ENCODE measurements around the gene B4GALNT4. TPM values are rescaled to one million over a fixed set of nuclear protein-coding genes. Genes with fewer than 3 reads are reported as not detected.
A peak's percentile ranks its signal among the peaks of the same experiment; 100 is the strongest.
"Not testable (repeated sequence)": the region's sequence is repeated elsewhere in the genome, so short reads cannot be mapped to it uniquely, and the experiment has no call there.

The B4GALNT4 gene
- polyA plus RNA-seq: 24.0 TPM
- long read RNA-seq, donor 1, partial matches to known transcripts: 0 of 1 reads
- long read RNA-seq, donor 1, other reads (novel, unspliced or antisense): 0 of 1 reads
- long read RNA-seq, donor 2, partial matches to known transcripts: 0 of 3 reads
- long read RNA-seq, donor 2, other reads (novel, unspliced or antisense): 0 of 3 reads
- long read RNA-seq, donor 3: 0 reads
- long read RNA-seq, donor 4: 0 reads
- long read RNA-seq, donor 5, partial matches to known transcripts: 0 of 1 reads
- long read RNA-seq, donor 5, other reads (novel, unspliced or antisense): 0 of 1 reads
- long read RNA-seq, donor 6, partial matches to known transcripts: 0 of 2 reads
- long read RNA-seq, donor 6, other reads (novel, unspliced or antisense): 0 of 2 reads
- long read RNA-seq, donor 7, partial matches to known transcripts: 0 of 1 reads
- long read RNA-seq, donor 7, other reads (novel, unspliced or antisense): 0 of 1 reads
- long read RNA-seq, donor 8: 0 reads
- long read RNA-seq, donor 9, partial matches to known transcripts: 0 of 1 reads
- long read RNA-seq, donor 9, other reads (novel, unspliced or antisense): 0 of 1 reads
- long read RNA-seq, donor 10: 0 reads
- long read RNA-seq, donor 11, partial matches to known transcripts: 0 of 1 reads
- long read RNA-seq, donor 11, other reads (novel, unspliced or antisense): 0 of 1 reads

- no CpG with 5 or more reads among the region's 118 CpGs for WGBS (ENCODE audit: insufficient coverage, low lambda C conversion rate)
- DNase-seq: no peak
- Histone ChIP-seq H3K4me1 (ENCODE audit: control insufficient read depth, insufficient read depth, low read length) (peaks cover 7% of the 10 kb centered on the region), H3K27ac (ENCODE audit: low read length) (no peak within 1 kb of the TSS), H3K36me3 (ENCODE audit: control insufficient read depth, insufficient read depth, low read length) (no peaks in the 10 kb centered on the region), H3K4me3 (ENCODE audit: low read length) (peak within 1 kb of the TSS; percentile 27), H3K9me3 (ENCODE audit: control insufficient read depth, low read depth, low read length) (peaks cover 4% of the 10 kb centered on the region), H3K27me3 (ENCODE audit: control insufficient read depth, insufficient read depth, low read length) (peaks cover 34% of the 10 kb centered on the region)
Observed at GRCh38 chr11:369336-370018, at the start of gene B4GALNT4. B4GALNT4 (plus strand) TSS chr11:369499; CDS start chr11:369804, 305 bp downstream.

GRCh38 chr11:319888-320273, 49.4 kb upstream of the B4GALNT4 start:
- Histone ChIP-seq H3K4me1 (ENCODE audit: control insufficient read depth, insufficient read depth, low read length) (peaks cover 39% of the 10 kb centered on the region), H3K27ac (ENCODE audit: low read length) (peak overlapping the region; percentile 87), H3K4me3 (ENCODE audit: low read length) (peak overlapping the region; percentile 75), H3K27me3 (ENCODE audit: control insufficient read depth, insufficient read depth, low read length) (peaks cover 12% of the 10 kb centered on the region)
- no CpG with 5 or more reads among the region's 10 CpGs for WGBS (ENCODE audit: insufficient coverage, low lambda C conversion rate)
- DNase-seq; H3K36me3 ChIP-seq (ENCODE audit: control insufficient read depth, insufficient read depth, low read length); H3K9me3 ChIP-seq (ENCODE audit: control insufficient read depth, low read depth, low read length): not testable (repeated sequence)

GRCh38 chr11:324156-324555, 45.1 kb upstream of the B4GALNT4 start:
- Histone ChIP-seq H3K36me3 (ENCODE audit: control insufficient read depth, insufficient read depth, low read length) (no peaks in the 10 kb centered on the region), H3K27me3 (ENCODE audit: control insufficient read depth, insufficient read depth, low read length) (no peaks in the 10 kb centered on the region), H3K9me3 (ENCODE audit: control insufficient read depth, low read depth, low read length) (no peaks in the 10 kb centered on the region), H3K4me1 (ENCODE audit: control insufficient read depth, insufficient read depth, low read length) (peaks cover 36% of the 10 kb centered on the region), H3K27ac (ENCODE audit: low read length) (peak overlapping the region; percentile 59), H3K4me3 (ENCODE audit: low read length) (no peak overlapping the region)
- WGBS (ENCODE audit: insufficient coverage, low lambda C conversion rate): 17% methylated on average over 2 of the region's 11 CpGs
- no peak for DNase-seq

GRCh38 chr11:324593-325517, 44.4 kb upstream of the B4GALNT4 start:
- not testable (repeated sequence) for H3K9me3 ChIP-seq (ENCODE audit: control insufficient read depth, low read depth, low read length); H3K27me3 ChIP-seq (ENCODE audit: control insufficient read depth, insufficient read depth, low read length); H3K36me3 ChIP-seq (ENCODE audit: control insufficient read depth, insufficient read depth, low read length)
- WGBS (ENCODE audit: insufficient coverage, low lambda C conversion rate): no CpG with 5 or more reads among the region's 34 CpGs
- DNase-seq: peak in 1 of 2 donors; percentile 78
- H3K27ac ChIP-seq (ENCODE audit: low read length): peak overlapping the region; percentile 59
- peaks cover 31% of the 10 kb centered on the region for H3K4me1 ChIP-seq (ENCODE audit: control insufficient read depth, insufficient read depth, low read length)
- peak overlapping the region; percentile 0 for H3K4me3 ChIP-seq (ENCODE audit: low read length)

GRCh38 chr11:325796-326591, 43.3 kb upstream of the B4GALNT4 start:
- H3K4me3 ChIP-seq (ENCODE audit: low read length): no peak overlapping the region
- H3K27me3 ChIP-seq (ENCODE audit: control insufficient read depth, insufficient read depth, low read length): no peaks in the 10 kb centered on the region
- H3K9me3 ChIP-seq (ENCODE audit: control insufficient read depth, low read depth, low read length): no peaks in the 10 kb centered on the region
- peak overlapping the region; percentile 52 for H3K27ac ChIP-seq (ENCODE audit: low read length)
- no peak for DNase-seq
- no CpG with 5 or more reads among the region's 30 CpGs for WGBS (ENCODE audit: insufficient coverage, low lambda C conversion rate)
- peaks cover 29% of the 10 kb centered on the region for H3K4me1 ChIP-seq (ENCODE audit: control insufficient read depth, insufficient read depth, low read length)
- H3K36me3 ChIP-seq (ENCODE audit: control insufficient read depth, insufficient read depth, low read length): no peaks in the 10 kb centered on the region

- H3K4me1 ChIP-seq (ENCODE audit: control insufficient read depth, insufficient read depth, low read length): peaks cover 28% of the 10 kb centered on the region
- WGBS (ENCODE audit: insufficient coverage, low lambda C conversion rate): no CpG with 5 or more reads among the region's 6 CpGs
- H3K27ac ChIP-seq (ENCODE audit: low read length): peak overlapping the region; percentile 52
- no peaks in the 10 kb centered on the region for H3K36me3 ChIP-seq (ENCODE audit: control insufficient read depth, insufficient read depth, low read length)
- no peak for DNase-seq
- no peaks in the 10 kb centered on the region for H3K27me3 ChIP-seq (ENCODE audit: control insufficient read depth, insufficient read depth, low read length)
- no peaks in the 10 kb centered on the region for H3K9me3 ChIP-seq (ENCODE audit: control insufficient read depth, low read depth, low read length)
- H3K4me3 ChIP-seq (ENCODE audit: low read length): no peak overlapping the region
Observed at GRCh38 chr11:326592-326841, 42.8 kb upstream of the B4GALNT4 start.

- Histone ChIP-seq H3K4me3 (ENCODE audit: low read length) (no peak overlapping the region), H3K27ac (ENCODE audit: low read length) (peak overlapping the region; percentile 52), H3K36me3 (ENCODE audit: control insufficient read depth, insufficient read depth, low read length) (no peaks in the 10 kb centered on the region), H3K9me3 (ENCODE audit: control insufficient read depth, low read depth, low read length) (no peaks in the 10 kb centered on the region), H3K27me3 (ENCODE audit: control insufficient read depth, insufficient read depth, low read length) (no peaks in the 10 kb centered on the region), H3K4me1 (ENCODE audit: control insufficient read depth, insufficient read depth, low read length) (peaks cover 28% of the 10 kb centered on the region)
- peak in 1 of 2 donors; percentile 86 for DNase-seq
- WGBS (ENCODE audit: insufficient coverage, low lambda C conversion rate): no CpG with 5 or more reads among the region's 19 CpGs
Observed at GRCh38 chr11:326842-327580, 42.3 kb upstream of the B4GALNT4 start.

GRCh38 chr11:327581-327923, 41.7 kb upstream of the B4GALNT4 start:
- Histone ChIP-seq H3K27me3 (ENCODE audit: control insufficient read depth, insufficient read depth, low read length) (no peaks in the 10 kb centered on the region), H3K27ac (ENCODE audit: low read length) (no peak overlapping the region), H3K4me3 (ENCODE audit: low read length) (no peak overlapping the region), H3K9me3 (ENCODE audit: control insufficient read depth, low read depth, low read length) (no peaks in the 10 kb centered on the region), H3K4me1 (ENCODE audit: control insufficient read depth, insufficient read depth, low read length) (peaks cover 28% of the 10 kb centered on the region), H3K36me3 (ENCODE audit: control insufficient read depth, insufficient read depth, low read length) (no peaks in the 10 kb centered on the region)
- no peak for DNase-seq
- no CpG with 5 or more reads among the region's 3 CpGs for WGBS (ENCODE audit: insufficient coverage, low lambda C conversion rate)

- Histone ChIP-seq H3K36me3 (ENCODE audit: control insufficient read depth, insufficient read depth, low read length) (no peaks in the 10 kb centered on the region), H3K9me3 (ENCODE audit: control insufficient read depth, low read depth, low read length) (no peaks in the 10 kb centered on the region), H3K4me3 (ENCODE audit: low read length) (no peak overlapping the region), H3K4me1 (ENCODE audit: control insufficient read depth, insufficient read depth, low read length) (peaks cover 28% of the 10 kb centered on the region), H3K27ac (ENCODE audit: low read length) (no peak overlapping the region), H3K27me3 (ENCODE audit: control insufficient read depth, insufficient read depth, low read length) (no peaks in the 10 kb centered on the region)
- DNase-seq: no peak
- WGBS (ENCODE audit: insufficient coverage, low lambda C conversion rate): no CpG with 5 or more reads among the region's 13 CpGs
Observed at GRCh38 chr11:328012-328411, 41.3 kb upstream of the B4GALNT4 start.

Data from large intestine (tissue), 12 donors.